Erythroblast (primary cell): Measurements from ENCODE around the gene CRYL1.

Experiments used
- GATA1 ChIP-seq: IDR thresholded peaks from 2 replicates; pipeline ENCODE4 v1.6.1; 2011; ENCODE audit warnings: low read depth, mild to moderate bottlenecking, control low read depth, low read length, moderate library complexity
- POLR2A ChIP-seq: IDR thresholded peaks from 2 replicates; pipeline ENCODE4 v1.6.1; 2011; ENCODE audit warnings: mild to moderate bottlenecking, low read length

DNA sequence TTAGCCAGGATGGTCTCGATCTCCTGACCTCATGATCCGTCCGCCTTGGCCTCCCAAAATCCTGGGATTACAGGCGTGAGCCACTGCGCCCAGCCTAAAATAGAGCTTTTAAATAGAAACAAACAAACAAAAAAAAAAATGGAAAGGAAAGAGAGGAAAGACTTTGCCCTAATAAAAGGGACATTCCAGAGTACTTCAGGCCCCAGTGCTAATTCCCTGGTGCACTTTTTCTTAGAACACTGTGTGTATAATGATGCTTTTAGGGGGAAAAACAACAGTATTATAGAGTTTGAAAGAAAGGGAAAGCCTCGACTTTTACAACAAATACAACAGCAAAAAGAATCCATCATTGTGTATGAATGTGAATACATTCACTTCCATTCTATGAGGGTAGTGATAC lies 104.7 kb downstream of the CRYL1 start:
- no peak for TF ChIP-seq POLR2A
- no peak for TF ChIP-seq GATA1
